HepG2 (cell line): ENCODE data around the gene GYS2.

ENCODE experiments used
- CTCF ChIP-seq: sonication (generic); formaldehyde crosslinking; IDR thresholded peaks from 2 replicates; pipeline ENCODE4 v1.5.0; 2020; ENCODE audit warnings: mild to moderate bottlenecking, missing genetic modification reagents, moderate library complexity
- ETV5 ChIP-seq: IDR thresholded peaks from 2 replicates; pipeline ENCODE4 v1.6.1; 2018; ENCODE audit warnings: missing biosample characterization, missing genetic modification reagents, inconsistent platforms, borderline replicate concordance
- EZH2 ChIP-seq: conservative IDR thresholded peaks from 2 replicates; pipeline ENCODE4 v1.6.1; 2012; ENCODE audit warnings: mild to moderate bottlenecking, low read depth, low read length, moderate library complexity
- FOXA3 ChIP-seq: IDR thresholded peaks from 2 replicates; pipeline ENCODE4 v1.6.1; 2016; ENCODE audit warnings: missing genetic modification reagents, missing compliant biosample characterization
- HDAC6 ChIP-seq: fragments of 200-600 bp; sonication (generic); IDR thresholded peaks from 2 replicates; pipeline ENCODE4 v1.7.0; 2017; ENCODE audit warnings: mild to moderate bottlenecking, antibody characterized with exemption, low read length, low read depth
- HOXA3 ChIP-seq: sonication (generic); formaldehyde crosslinking; IDR thresholded peaks from 2 replicates; pipeline ENCODE4 v1.5.0; 2020; ENCODE audit warnings: missing genetic modification reagents
- NR2F1 ChIP-seq, 2 experiments: fragments of 450-650 bp in 1 of 2; formaldehyde crosslinking in 1 of 2; IDR thresholded peaks; 2 replicates each; pipeline versions ENCODE4 v1.5.0 to v1.6.1; 2016 to 2020; ENCODE audit warnings: mild to moderate bottlenecking in 1 of 2, missing compliant biosample characterization in 1 of 2, missing genetic modification reagents in 1 of 2, moderate library complexity in 1 of 2
- PRDM15 ChIP-seq: sonication (generic); formaldehyde crosslinking; IDR thresholded peaks from 2 replicates; pipeline ENCODE4 v1.4.0; 2020; ENCODE audit warnings: missing genetic modification reagents
- USF2 ChIP-seq, 2 experiments: sonication (generic) in 1 of 2; formaldehyde crosslinking in 1 of 2; IDR thresholded peaks; 2 replicates each; pipeline versions ENCODE4 v1.5.1 to v1.6.1; 2011 to 2020; ENCODE audit warnings: borderline replicate concordance in 1 of 2, low read depth in 1 of 2, low read length in 1 of 2, mild to moderate bottlenecking in 1 of 2, missing genetic modification reagents in 1 of 2, moderate library complexity in 1 of 2
- ZFP37 ChIP-seq: sonication (generic); formaldehyde crosslinking; IDR thresholded peaks from 2 replicates; pipeline ENCODE4 v1.4.0; 2020; ENCODE audit warnings: missing genetic modification reagents, borderline replicate concordance
- ZNF431 ChIP-seq: sonication (generic); formaldehyde crosslinking; IDR thresholded peaks from 2 replicates; pipeline ENCODE4 v1.9.0; 2022; ENCODE audit warnings: missing genetic modification reagents, low read depth, mild to moderate bottlenecking, borderline replicate concordance
- ZNF776 ChIP-seq: sonication (generic); formaldehyde crosslinking; IDR thresholded peaks from 2 replicates; pipeline ENCODE4 v1.4.0; 2020; ENCODE audit warnings: mild to moderate bottlenecking, missing genetic modification reagents

- TF ChIP-seq PRDM15 (no peak), ETV5 (CRISPR knock-in tag) (no peak), CTCF (CRISPR knock-in tag) (no peak), ZFP37 (CRISPR knock-in tag) (no peak), HOXA3 (CRISPR knock-in tag) (no peak), FOXA3 (CRISPR knock-in tag) (no peak), ZNF431 (no peak), HDAC6 (no peak), ZNF776 (CRISPR knock-in tag) (no peak), USF2 (IDR thresholded peaks at IDR 0.05; ENCODE audit: low read depth, low read length) (no peak), USF2 (CRISPR knock-in tag; IDR thresholded peaks at IDR 0.05; ENCODE audit: borderline replicate concordance) (no peak), NR2F1 (CRISPR knock-in tag; IDR thresholded peaks at IDR 0.05) (no peak), EZH2 (no peak)
Measured at GRCh38 chr12:21650997-21651396, 46.4 kb upstream of the GYS2 start.
